ENCODE measurements around the gene MPND. TPM values are rescaled to one million over a fixed set of nuclear protein-coding genes. Genes with fewer than 3 reads are reported as not detected.
A peak's percentile ranks its signal among the peaks of the same experiment; 100 is the strongest.
"Not testable (repeated sequence)": the region's sequence is repeated elsewhere in the genome, so short reads cannot be mapped to it uniquely, and the experiment has no call there.

The MPND gene
- polyA plus RNA-seq, 2 donors, result 13.5 to 15.5 TPM

DNA sequence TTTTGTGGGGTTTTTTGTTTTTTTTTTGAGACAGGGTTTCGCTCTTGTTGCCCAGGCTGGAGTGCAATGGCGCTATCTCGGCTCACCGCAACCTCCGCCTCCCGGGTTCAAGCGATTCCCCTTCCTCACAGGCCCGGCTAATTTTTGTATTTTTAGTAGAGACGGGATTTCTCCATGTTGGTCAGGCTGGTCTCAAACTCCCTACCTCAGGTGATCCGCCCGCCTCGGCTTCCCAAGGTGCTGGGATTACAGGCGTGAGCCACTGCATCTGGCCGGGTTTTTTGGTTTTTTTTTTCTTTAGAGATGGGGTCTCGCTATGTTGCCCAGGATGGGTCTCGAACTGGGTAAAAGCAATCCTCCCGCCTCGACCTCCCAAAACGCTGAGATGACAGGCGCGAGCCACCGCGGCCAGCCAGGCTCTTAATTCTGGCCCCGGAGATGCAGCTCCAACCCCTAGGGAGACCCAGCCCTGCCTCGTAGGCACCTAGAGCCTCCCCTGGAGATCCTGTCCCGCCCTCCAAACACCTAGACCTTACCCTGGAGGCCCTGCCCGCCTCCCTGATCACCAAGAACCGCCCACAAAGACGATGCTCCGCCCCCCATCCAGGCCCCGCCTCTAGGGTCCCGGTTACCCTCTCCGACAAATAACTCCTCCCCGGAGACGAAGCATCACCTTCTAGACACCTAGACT is 14.2 kb upstream of the MPND start:
- peak overlapping the region in 1 of 2 donors; percentile 20 for H3K4me3 ChIP-seq (ENCODE audit: low read depth in 1 of 2, low read length in 2 of 2)

DNA sequence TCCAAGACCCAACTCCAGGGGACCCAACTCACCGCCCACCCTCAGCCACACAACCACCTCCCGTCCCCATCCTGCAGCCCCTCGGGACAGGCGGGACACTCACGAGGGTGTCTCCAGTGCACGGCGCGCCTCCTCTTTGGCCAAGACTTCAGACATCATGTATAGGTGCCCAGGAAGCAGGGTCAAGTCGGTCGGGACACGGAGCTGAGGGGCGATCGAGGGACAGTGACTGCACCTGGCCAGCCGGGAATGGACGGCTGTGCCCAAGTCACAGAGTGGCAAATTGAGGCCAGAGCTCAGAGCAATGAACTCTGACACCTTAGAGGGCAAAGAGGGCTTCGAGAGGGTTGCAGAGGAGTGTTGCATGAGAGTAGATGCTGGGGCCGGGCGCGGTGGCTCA is 13.5 kb upstream of the MPND start:
- Histone ChIP-seq H3K4me3 (ENCODE audit: low read depth in 1 of 2, low read length in 2 of 2) (no peak overlapping the region), H3K9me3 (ENCODE audit: control insufficient read depth in 2 of 2, insufficient read depth in 1 of 2, low read depth in 1 of 2, low read length in 1 of 2) (peaks cover 0 to 4% of the 10 kb centered on the region in 2 donors), H3K27me3 (ENCODE audit: control insufficient read depth in 1 of 2, insufficient read depth in 2 of 2, low read length in 2 of 2) (no peaks in the 10 kb centered on the region), H3K27ac (ENCODE audit: low read depth in 2 of 2, low read length in 1 of 2) (no peak overlapping the region), H3K4me1 (ENCODE audit: control insufficient read depth in 2 of 2, insufficient read depth in 2 of 2, low read length in 1 of 2) (peaks cover 0 to 5% of the 10 kb centered on the region in 2 donors), H3K36me3 (ENCODE audit: control insufficient read depth in 2 of 2, insufficient read depth in 2 of 2, low read length in 1 of 2) (peaks cover 0 to 20% of the 10 kb centered on the region in 2 donors)
- WGBS, 2 donors, result 97% methylated on average over 19 of the region's 19 CpGs

More for the DNA sequence above, 14.2 kb upstream of the MPND start:
- H3K9me3 ChIP-seq (ENCODE audit: control insufficient read depth in 2 of 2, insufficient read depth in 1 of 2, low read depth in 1 of 2, low read length in 1 of 2); H3K27ac ChIP-seq (ENCODE audit: low read depth in 2 of 2, low read length in 1 of 2); H3K4me1 ChIP-seq (ENCODE audit: control insufficient read depth in 2 of 2, insufficient read depth in 2 of 2, low read length in 1 of 2); H3K27me3 ChIP-seq (ENCODE audit: control insufficient read depth in 1 of 2, insufficient read depth in 2 of 2, low read length in 2 of 2): not testable (repeated sequence)
- H3K36me3 ChIP-seq (ENCODE audit: control insufficient read depth in 2 of 2, insufficient read depth in 2 of 2, low read length in 1 of 2), result peaks cover 0 to 20% of the 10 kb centered on the region in 2 donors
- WGBS, 2 donors, result 54 to 71% methylated on average over 35 of the region's 35 CpGs

DNA sequence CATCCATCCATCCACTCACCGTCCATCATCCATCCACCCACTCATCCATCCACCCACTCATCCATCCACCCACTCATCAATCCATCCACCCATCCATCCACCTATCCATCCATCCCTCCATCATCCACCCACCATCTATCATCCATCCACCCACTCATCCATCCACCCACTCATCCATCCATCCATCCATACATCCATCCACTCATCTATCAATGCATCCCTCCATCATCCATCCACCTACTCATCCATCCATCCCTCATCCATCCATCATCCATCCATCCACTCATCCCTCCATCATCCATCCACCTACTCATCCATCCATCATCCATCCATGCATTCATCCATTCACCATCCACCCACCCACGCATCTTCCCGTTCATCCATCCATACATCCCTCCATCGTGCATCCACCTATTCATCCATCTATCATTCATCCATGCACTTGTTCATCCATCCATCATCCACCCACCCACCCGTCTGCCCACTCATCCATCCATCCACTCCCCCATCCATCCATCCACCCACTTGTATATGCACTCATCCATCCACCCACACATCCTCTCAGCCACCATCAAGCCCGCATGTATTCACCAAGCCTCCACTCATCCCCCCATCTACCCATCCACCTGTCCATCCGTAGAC is 8.3 kb upstream of the MPND start:
- H3K9me3 ChIP-seq (ENCODE audit: control insufficient read depth in 2 of 2, insufficient read depth in 1 of 2, low read depth in 1 of 2, low read length in 1 of 2), result no peaks in the 10 kb centered on the region
- no peaks in the 10 kb centered on the region for H3K4me1 ChIP-seq (ENCODE audit: control insufficient read depth in 2 of 2, insufficient read depth in 2 of 2, low read length in 1 of 2)
- no peaks in the 10 kb centered on the region for H3K36me3 ChIP-seq (ENCODE audit: control insufficient read depth in 2 of 2, insufficient read depth in 2 of 2, low read length in 1 of 2)
- no peak overlapping the region for H3K27ac ChIP-seq (ENCODE audit: low read depth in 2 of 2, low read length in 1 of 2)
- no peaks in the 10 kb centered on the region for H3K27me3 ChIP-seq (ENCODE audit: control insufficient read depth in 1 of 2, insufficient read depth in 2 of 2, low read length in 2 of 2)
- 91 to 95% methylated on average over 7 of the region's 7 CpGs for WGBS, 2 donors
- no peak overlapping the region for H3K4me3 ChIP-seq (ENCODE audit: low read depth in 1 of 2, low read length in 2 of 2)

DNA sequence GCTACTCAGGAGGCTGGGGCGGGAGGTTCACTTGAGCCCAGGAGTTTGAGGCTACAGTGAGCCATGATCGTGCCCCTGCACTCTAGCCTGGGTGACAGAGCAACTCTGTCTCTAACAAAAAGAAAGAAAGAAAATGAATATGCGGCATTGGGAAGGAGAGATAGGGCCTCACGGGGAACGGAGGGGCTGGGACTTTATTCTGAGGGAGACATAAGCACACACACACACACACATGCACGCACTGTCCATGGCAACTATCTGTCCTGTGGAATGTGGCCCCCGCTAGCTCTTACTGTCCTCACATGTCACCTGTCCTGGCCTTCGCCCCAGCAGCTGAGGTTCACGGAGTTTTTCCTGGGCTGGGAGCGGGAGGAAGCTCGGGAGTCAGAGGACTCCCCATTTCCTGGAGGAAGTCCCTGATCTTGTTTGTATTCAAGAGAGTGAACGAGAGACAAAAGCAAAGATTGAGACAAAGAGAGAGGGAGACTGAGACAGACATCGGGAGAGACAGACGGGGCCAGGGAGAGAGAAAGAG is 5.4 kb upstream of the MPND start:
- H3K4me1 ChIP-seq (ENCODE audit: control insufficient read depth in 2 of 2, insufficient read depth in 2 of 2, low read length in 1 of 2), result peaks cover 0 to 3% of the 10 kb centered on the region in 2 donors
- peak overlapping the region; percentile 49 to 64 for H3K4me3 ChIP-seq (ENCODE audit: low read depth in 1 of 2, low read length in 2 of 2)
- 9 to 13% methylated on average over 14 of the region's 14 CpGs for WGBS, 2 donors
- H3K27me3 ChIP-seq (ENCODE audit: control insufficient read depth in 1 of 2, insufficient read depth in 2 of 2, low read length in 2 of 2), result no peaks in the 10 kb centered on the region
- no peaks in the 10 kb centered on the region for H3K9me3 ChIP-seq (ENCODE audit: control insufficient read depth in 2 of 2, insufficient read depth in 1 of 2, low read depth in 1 of 2, low read length in 1 of 2)
- no peaks in the 10 kb centered on the region for H3K36me3 ChIP-seq (ENCODE audit: control insufficient read depth in 2 of 2, insufficient read depth in 2 of 2, low read length in 1 of 2)
- peak overlapping the region; percentile 78 to 79 for H3K27ac ChIP-seq (ENCODE audit: low read depth in 2 of 2, low read length in 1 of 2)

DNA sequence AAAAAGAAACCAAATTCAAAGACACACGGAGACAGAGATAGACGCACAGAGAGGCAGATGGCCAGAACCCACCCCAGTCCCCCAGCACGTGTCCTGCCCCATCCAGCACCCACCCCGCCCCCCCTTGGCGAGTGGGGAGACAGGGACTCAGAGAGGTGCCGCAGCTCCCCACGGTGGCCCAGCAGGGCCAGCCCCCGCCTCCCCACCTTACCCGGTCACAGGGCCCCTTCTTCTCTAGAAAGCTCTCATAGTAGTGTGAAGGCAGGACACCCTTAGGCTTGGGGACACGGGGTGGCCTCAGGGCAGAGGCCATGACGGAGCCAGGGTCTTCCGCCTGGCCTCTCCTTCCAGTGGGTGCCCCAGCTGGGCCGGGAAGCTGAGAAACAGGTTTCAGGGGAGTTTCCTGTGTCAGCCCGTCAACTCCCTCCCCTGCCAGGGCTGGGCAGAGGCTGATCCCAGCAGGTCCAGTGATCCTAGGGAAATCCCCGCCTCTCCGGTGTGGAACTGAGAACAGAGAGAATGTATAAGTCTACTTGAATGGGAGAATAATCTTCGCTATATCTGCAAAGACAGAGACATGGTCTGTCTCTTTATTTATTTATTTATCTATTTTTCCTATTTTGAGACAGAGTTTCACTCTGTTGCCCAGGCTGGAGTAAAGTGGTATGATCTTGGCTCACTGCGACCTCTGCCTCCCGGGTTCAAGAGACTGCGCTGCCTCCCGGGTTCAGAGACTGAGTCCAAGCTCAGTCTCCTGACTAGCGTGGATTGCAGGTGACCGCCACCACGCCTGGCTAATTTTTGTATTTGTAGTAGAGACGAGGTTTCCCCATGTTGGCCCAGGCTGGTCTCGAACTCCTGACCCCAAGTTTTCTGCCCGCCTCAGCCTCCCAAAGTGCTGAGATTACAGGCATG is 4.7 kb upstream of the MPND start, which contains the start of gene STAP2:
Gene STAP2, minus strand, starts transcription at position 387 of the 915 bp plus-strand sequence. Its CDS starts 74 bp downstream, at position 313.
- 30 to 34% methylated on average over 25 to 27 of the region's 27 CpGs for WGBS, 2 donors
- no peaks in the 10 kb centered on the region for H3K9me3 ChIP-seq (ENCODE audit: control insufficient read depth in 2 of 2, insufficient read depth in 1 of 2, low read depth in 1 of 2, low read length in 1 of 2)
- peak within 1 kb of the TSS; percentile 78 to 79 for H3K27ac ChIP-seq (ENCODE audit: low read depth in 2 of 2, low read length in 1 of 2)
- peak within 1 kb of the TSS; percentile 49 to 64 for H3K4me3 ChIP-seq (ENCODE audit: low read depth in 1 of 2, low read length in 2 of 2)
- H3K27me3 ChIP-seq (ENCODE audit: control insufficient read depth in 1 of 2, insufficient read depth in 2 of 2, low read length in 2 of 2), result no peaks in the 10 kb centered on the region
- no peaks in the 10 kb centered on the region for H3K36me3 ChIP-seq (ENCODE audit: control insufficient read depth in 2 of 2, insufficient read depth in 2 of 2, low read length in 1 of 2)
- peaks cover 0 to 3% of the 10 kb centered on the region in 2 donors for H3K4me1 ChIP-seq (ENCODE audit: control insufficient read depth in 2 of 2, insufficient read depth in 2 of 2, low read length in 1 of 2)

DNA sequence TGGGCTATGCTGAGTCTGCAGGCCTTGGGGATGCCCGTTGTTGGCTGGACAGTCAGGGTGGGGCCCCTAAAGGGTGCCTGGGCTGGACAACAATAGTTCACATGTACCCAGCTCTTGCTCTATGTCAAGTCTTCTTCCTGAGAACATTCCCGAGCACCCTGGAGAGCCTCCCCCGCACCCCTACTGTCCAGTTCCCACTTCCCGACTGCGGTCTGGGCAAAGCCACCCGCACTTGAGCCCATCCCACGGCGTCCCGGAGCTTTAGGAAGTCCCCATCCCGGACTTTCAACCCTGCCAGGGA is 1.1 kb upstream of the MPND start:
- Histone ChIP-seq H3K4me1 (ENCODE audit: control insufficient read depth in 2 of 2, insufficient read depth in 2 of 2, low read length in 1 of 2) (peaks cover 0 to 11% of the 10 kb centered on the region in 2 donors), H3K36me3 (ENCODE audit: control insufficient read depth in 2 of 2, insufficient read depth in 2 of 2, low read length in 1 of 2) (peaks cover 0 to 7% of the 10 kb centered on the region in 2 donors), H3K9me3 (ENCODE audit: control insufficient read depth in 2 of 2, insufficient read depth in 1 of 2, low read depth in 1 of 2, low read length in 1 of 2) (no peaks in the 10 kb centered on the region), H3K27me3 (ENCODE audit: control insufficient read depth in 1 of 2, insufficient read depth in 2 of 2, low read length in 2 of 2) (no peaks in the 10 kb centered on the region), H3K27ac (ENCODE audit: low read depth in 2 of 2, low read length in 1 of 2) (peak overlapping the region; percentile 87 to 96), H3K4me3 (ENCODE audit: low read depth in 1 of 2, low read length in 2 of 2) (peak overlapping the region; percentile 50 to 61)
- WGBS, 2 donors, result 2 to 4% methylated on average over 10 of the region's 10 CpGs

DNA sequence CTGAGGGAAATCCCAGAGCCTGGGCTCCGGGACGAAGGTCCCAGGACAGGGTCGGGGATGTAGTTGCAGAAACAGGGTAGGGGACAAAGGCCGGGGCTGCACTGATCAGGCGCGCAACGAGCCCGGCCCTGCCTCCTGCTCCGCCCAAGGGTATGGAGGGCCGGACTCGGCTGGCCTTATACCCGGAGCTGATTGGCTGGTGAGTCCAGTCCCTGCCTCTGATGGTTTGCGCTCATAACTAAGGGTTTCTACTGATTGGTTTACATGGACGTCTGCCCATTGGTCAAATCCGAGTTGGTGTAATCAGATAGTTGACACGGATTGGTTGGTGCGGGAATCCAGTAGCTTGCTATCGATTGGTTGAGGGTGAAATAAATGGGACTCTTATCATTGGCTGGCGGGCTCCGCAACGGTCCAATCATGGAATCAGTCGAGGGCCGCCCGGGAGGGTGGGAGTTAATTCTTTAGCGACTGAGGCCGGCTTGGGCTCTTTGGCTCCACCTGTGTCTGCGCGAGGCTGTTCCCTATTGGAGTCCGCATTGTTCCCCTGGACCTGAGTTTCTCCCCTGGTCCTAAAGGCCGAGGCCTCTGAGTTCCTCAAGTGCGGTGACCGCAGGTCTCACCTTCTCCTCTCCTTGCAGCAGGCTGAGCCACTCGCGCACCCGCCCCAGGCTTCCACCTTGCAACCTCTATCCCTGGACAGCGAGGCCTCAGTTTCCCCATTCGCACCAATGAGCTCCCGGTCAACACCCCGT is 570 bp upstream of the MPND start:
- WGBS, 2 donors, result 0% methylated on average over 39 of the region's 39 CpGs
- Histone ChIP-seq H3K27me3 (ENCODE audit: control insufficient read depth in 1 of 2, insufficient read depth in 2 of 2, low read length in 2 of 2) (no peaks in the 10 kb centered on the region), H3K27ac (ENCODE audit: low read depth in 2 of 2, low read length in 1 of 2) (peak overlapping the region; percentile 91 to 99), H3K4me3 (ENCODE audit: low read depth in 1 of 2, low read length in 2 of 2) (peak overlapping the region; percentile 62 to 71), H3K36me3 (ENCODE audit: control insufficient read depth in 2 of 2, insufficient read depth in 2 of 2, low read length in 1 of 2) (peaks cover 0 to 7% of the 10 kb centered on the region in 2 donors), H3K9me3 (ENCODE audit: control insufficient read depth in 2 of 2, insufficient read depth in 1 of 2, low read depth in 1 of 2, low read length in 1 of 2) (no peaks in the 10 kb centered on the region), H3K4me1 (ENCODE audit: control insufficient read depth in 2 of 2, insufficient read depth in 2 of 2, low read length in 1 of 2) (peaks cover 0 to 11% of the 10 kb centered on the region in 2 donors)

DNA sequence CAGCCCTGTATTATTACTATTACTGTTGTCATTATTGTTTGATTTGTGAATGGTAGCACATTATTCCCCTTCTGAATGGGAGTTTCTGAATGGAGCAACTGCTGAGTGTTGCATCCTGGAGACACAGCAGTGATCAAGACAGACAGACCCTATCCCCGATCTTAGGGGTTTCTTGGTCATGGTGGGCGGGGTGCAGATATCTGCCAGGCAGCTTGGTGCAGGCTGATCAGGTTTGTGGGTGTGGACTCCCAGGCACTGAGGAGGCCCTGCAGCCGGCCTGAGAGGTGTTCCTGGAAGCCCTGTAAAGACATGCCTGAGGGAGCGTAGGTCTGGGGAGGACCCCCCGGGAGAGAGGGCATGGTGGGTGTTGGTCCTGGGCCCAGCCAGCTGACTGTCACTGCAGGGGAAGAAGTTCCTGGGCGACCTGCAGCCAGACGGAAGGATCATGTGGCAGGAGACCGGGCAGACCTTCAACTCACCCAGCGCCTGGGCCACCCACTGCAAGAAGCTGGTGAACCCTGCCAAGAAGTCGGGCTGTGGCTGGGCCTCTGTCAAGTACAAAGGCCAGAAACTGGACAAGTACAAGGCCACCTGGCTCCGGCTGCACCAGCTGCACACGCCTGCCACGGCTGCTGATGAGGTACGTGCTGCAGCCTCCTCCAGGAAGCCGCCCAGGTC is 2.1 kb downstream of the MPND start:
- no peak overlapping the region for H3K4me3 ChIP-seq (ENCODE audit: low read depth in 1 of 2, low read length in 2 of 2)
- H3K27ac ChIP-seq (ENCODE audit: low read depth in 2 of 2, low read length in 1 of 2), result no peak overlapping the region
- peaks cover 0 to 7% of the 10 kb centered on the region in 2 donors for H3K36me3 ChIP-seq (ENCODE audit: control insufficient read depth in 2 of 2, insufficient read depth in 2 of 2, low read length in 1 of 2)
- H3K9me3 ChIP-seq (ENCODE audit: control insufficient read depth in 2 of 2, insufficient read depth in 1 of 2, low read depth in 1 of 2, low read length in 1 of 2), result no peaks in the 10 kb centered on the region
- peaks cover 0 to 12% of the 10 kb centered on the region in 2 donors for H3K4me1 ChIP-seq (ENCODE audit: control insufficient read depth in 2 of 2, insufficient read depth in 2 of 2, low read length in 1 of 2)
- no peaks in the 10 kb centered on the region for H3K27me3 ChIP-seq (ENCODE audit: control insufficient read depth in 1 of 2, insufficient read depth in 2 of 2, low read length in 2 of 2)
- WGBS, 2 donors, result 80 to 87% methylated on average over 15 of the region's 15 CpGs
